Astrocyte (in vitro differentiated cells and primary cell): ENCODE measurements around the gene AKAP11.

Experiments used
- EZH2 ChIP-seq: IDR thresholded peaks from 2 replicates; pipeline ENCODE4 v1.6.1; 2012; ENCODE audit warnings: mild to moderate bottlenecking, low read length, inconsistent platforms; ENCODE audit not compliant: insufficient read depth
- TF ChIP-seq, protein P1 (sequence below): IDR thresholded peaks from 2 replicates; pipeline ENCODE4 v1.5.1; 2011; ENCODE audit warnings: low read depth, mild to moderate bottlenecking, inconsistent platforms, low read length, moderate library complexity; ENCODE audit not compliant: insufficient read depth

DNA sequence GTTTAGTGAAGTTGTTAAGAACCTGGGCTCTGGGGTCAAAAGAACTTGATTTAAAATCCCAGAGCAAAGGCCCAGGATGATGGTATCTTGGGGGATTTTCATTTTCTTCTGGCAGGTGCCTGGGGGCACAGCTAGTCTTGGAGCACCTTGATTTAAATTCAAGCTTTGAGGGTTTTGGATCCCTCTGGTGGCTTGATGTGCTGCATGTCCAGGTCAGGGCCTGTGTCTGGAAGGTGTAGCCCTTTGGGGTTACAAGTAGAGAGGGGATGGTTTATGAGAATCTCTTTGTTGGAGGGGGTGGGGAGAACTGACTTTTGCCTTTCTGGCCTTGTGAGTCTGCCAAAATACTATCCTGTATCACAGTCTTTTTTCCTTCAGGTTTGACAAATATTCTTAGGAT is 55.8 kb downstream of the AKAP11 start:
- TF ChIP-seq, protein P1, sequence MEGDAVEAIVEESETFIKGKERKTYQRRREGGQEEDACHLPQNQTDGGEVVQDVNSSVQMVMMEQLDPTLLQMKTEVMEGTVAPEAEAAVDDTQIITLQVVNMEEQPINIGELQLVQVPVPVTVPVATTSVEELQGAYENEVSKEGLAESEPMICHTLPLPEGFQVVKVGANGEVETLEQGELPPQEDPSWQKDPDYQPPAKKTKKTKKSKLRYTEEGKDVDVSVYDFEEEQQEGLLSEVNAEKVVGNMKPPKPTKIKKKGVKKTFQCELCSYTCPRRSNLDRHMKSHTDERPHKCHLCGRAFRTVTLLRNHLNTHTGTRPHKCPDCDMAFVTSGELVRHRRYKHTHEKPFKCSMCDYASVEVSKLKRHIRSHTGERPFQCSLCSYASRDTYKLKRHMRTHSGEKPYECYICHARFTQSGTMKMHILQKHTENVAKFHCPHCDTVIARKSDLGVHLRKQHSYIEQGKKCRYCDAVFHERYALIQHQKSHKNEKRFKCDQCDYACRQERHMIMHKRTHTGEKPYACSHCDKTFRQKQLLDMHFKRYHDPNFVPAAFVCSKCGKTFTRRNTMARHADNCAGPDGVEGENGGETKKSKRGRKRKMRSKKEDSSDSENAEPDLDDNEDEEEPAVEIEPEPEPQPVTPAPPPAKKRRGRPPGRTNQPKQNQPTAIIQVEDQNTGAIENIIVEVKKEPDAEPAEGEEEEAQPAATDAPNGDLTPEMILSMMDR: no peak
- no peak for TF ChIP-seq EZH2
